Testis (tissue), 3 donors: ENCODE data around the gene NSMF. TPM values are rescaled to one million over a fixed set of nuclear protein-coding genes. Genes with fewer than 3 reads are reported as not detected.
A peak's percentile ranks its signal among the peaks of the same experiment; 100 is the strongest.

Source experiments
- DNase-seq: peaks from one replicate; pipeline ENCODE4 v3.0.0-alpha.2; 2019
- H3K27ac ChIP-seq, 2 donors: fragments of 200-600 bp; sonication (generic); one replicate each; pipeline ENCODE4 v1.5.1; 2019
- H3K27me3 ChIP-seq: fragments of 200-600 bp; sonication (generic); one replicate; pipeline ENCODE4 v1.5.1; 2019
- H3K36me3 ChIP-seq: fragments of 200-600 bp; sonication (generic); one replicate; pipeline ENCODE4 v1.5.1; 2017; ENCODE audit warnings: low read depth; ENCODE audit errors: missing control alignments
- H3K4me1 ChIP-seq: fragments of 200-600 bp; sonication (generic); one replicate; pipeline ENCODE4 v1.5.1; 2019
- H3K4me3 ChIP-seq, 2 donors: fragments of 200-600 bp; sonication (generic); one replicate each; pipeline ENCODE4 v1.5.1; 2017 to 2019
- H3K9me3 ChIP-seq: fragments of 200-600 bp; sonication (generic); one replicate; pipeline ENCODE4 v1.5.1; 2017
- POLR2A ChIP-seq: fragments of 450-650 bp; IDR thresholded peaks from one replicate; pipeline ENCODE4 v1.6.1; 2017; ENCODE audit warnings: antibody characterized with exemption, mild to moderate bottlenecking, moderate library complexity
- WGBS, 2 donors: methylation state at CpG; one replicate each; pipeline ENCODE4 v1.1.5; 2018; 5-methylcytosine and 5-hydroxymethylcytosine counted together
- intact Hi-C: fragments of 100-400 bp; cut with DNase I; formaldehyde crosslinking; loops from one replicate; pipeline ENCODE4 v1.15.1; 2023; ENCODE audit warnings: low total_unique reads
- polyA plus RNA-seq: library from polyadenylated mRNA; stranded (reverse); fragments of 350-450 nt; fragmentation: Illumina TruSeq; extraction: RNeasy Lipid Tissue Mini Kit (QIAGEN cat#74804); gene quantifications from one replicate; pipeline ENCODE4 v1.2.3, GENCODE V29; 2014; ENCODE audit warnings: low read depth, low replicate concordance; ENCODE audit not compliant: insufficient read depth
- total RNA-seq, 2 donors: library from RNA; depleted of rRNA; stranded (reverse); fragments of >200 nt; gene quantifications; one replicate each; pipeline ENCODE4 v1.2.3, GENCODE V29; 2016
- TF ChIP-seq, protein P1 (sequence below), 3 experiments: fragments of 450-650 bp in 2 of 3; fragments of 200-600 bp in 1 of 3; sonication (generic) in 1 of 3; IDR thresholded peaks; one replicate each; pipeline ENCODE4 v1.5.1; 2016 to 2019; ENCODE audit warnings: antibody characterized with exemption in 3 of 3, mild to moderate bottlenecking in 2 of 3, moderate library complexity in 1 of 3

The NSMF gene
- total and polyA plus RNA-seq, 3 donors from 2014 or later: 42.5 to 105 (median 81.7) TPM

DNA sequence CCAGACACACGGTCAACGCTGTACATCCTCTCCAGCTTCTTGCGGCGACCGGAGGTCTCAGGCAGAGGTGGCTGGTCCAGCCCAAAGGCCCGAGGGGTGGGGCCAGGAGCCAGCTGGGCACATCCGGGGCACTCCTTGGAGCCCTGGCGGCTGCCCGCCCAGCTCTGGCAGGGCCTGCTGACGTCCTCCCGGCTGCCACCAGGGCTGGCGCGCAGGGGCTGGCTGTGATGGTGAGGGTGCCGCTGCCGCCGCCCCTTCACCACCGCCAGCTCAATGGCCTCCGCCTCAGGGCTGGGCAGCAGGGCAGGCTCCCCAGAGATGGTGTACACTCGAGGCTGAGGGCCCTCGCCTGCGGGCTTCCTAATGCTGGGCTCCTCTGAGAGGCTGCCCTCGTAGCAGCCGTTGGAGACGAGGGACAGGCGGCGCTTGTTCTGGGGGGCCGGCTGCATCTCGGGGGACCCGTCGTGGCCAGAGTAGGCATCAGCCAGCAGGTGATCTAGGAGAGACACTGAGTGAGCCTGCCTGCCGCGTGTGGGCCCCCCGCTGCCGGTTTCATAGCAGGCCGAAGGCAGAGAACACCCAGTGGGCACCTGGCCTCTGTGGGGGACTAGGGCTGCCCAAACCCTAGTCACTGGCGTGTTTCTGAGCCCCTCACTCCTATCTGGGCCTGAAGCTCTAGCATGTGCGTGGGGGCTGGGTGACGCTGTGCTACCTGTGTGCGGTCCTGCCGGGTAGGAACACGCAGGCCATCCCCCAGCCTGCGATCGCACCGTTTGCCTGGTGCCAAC lies 1.5 kb downstream of the NSMF start:
- Histone ChIP-seq H3K4me1 (peaks cover 55% of the 10 kb centered on the region), H3K9me3 (no peaks in the 10 kb centered on the region), H3K27ac (peak overlapping the region; percentile 85 to 92), H3K36me3 (no peaks in the 10 kb centered on the region), H3K27me3 (no peaks in the 10 kb centered on the region), H3K4me3 (peak overlapping the region in 1 of 2 donors; percentile 71)
- intact Hi-C loops: no loop called here
- DNase-seq: no peak
- TF ChIP-seq POLR2A: no peak
- TF ChIP-seq, protein P1, sequence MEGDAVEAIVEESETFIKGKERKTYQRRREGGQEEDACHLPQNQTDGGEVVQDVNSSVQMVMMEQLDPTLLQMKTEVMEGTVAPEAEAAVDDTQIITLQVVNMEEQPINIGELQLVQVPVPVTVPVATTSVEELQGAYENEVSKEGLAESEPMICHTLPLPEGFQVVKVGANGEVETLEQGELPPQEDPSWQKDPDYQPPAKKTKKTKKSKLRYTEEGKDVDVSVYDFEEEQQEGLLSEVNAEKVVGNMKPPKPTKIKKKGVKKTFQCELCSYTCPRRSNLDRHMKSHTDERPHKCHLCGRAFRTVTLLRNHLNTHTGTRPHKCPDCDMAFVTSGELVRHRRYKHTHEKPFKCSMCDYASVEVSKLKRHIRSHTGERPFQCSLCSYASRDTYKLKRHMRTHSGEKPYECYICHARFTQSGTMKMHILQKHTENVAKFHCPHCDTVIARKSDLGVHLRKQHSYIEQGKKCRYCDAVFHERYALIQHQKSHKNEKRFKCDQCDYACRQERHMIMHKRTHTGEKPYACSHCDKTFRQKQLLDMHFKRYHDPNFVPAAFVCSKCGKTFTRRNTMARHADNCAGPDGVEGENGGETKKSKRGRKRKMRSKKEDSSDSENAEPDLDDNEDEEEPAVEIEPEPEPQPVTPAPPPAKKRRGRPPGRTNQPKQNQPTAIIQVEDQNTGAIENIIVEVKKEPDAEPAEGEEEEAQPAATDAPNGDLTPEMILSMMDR (IDR thresholded peaks at IDR 0.05): no peak
- 77 to 84% methylated on average over 6 to 40 of the region's 44 CpGs for WGBS, 2 donors

DNA sequence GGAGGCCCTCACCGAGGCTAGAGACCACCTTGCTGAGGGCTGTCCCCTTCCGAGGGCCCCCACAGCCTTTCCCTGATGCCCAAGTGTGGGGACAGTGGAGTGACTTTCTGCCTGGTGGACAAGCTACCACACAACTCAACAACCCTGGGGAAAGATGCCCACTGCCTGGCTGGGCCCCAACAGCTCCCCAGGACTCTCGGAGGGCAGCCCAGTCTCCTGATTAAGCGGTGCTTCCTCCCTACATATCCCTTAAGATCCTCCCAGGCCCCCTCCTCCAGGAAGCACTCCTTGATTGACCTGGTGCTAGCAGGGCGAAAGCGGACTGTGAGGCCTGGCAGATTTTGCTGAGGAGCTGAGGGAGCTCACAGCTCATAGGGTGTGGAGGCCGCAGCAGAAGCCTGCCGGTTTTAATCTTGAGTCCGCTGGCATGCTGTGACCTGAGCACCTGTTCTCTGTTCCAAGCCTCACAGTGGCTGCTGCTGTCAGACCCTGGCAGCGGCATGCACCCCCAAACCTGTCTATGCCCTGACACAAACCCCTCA lies 2.2 kb downstream of the NSMF start:
- no peaks in the 10 kb centered on the region for H3K36me3 ChIP-seq
- intact Hi-C loops: no loop called here
- H3K27me3 ChIP-seq: no peaks in the 10 kb centered on the region
- no peak for DNase-seq
- TF ChIP-seq POLR2A: no peak
- TF ChIP-seq, protein P1 (IDR thresholded peaks at IDR 0.05): no peak
- H3K4me3 ChIP-seq: no peak overlapping the region
- H3K27ac ChIP-seq: peak overlapping the region; percentile 85 to 92
- 72 to 78% methylated on average over 9 to 10 of the region's 10 CpGs for WGBS, 2 donors
- H3K9me3 ChIP-seq: no peaks in the 10 kb centered on the region
- H3K4me1 ChIP-seq: peaks cover 55% of the 10 kb centered on the region

DNA sequence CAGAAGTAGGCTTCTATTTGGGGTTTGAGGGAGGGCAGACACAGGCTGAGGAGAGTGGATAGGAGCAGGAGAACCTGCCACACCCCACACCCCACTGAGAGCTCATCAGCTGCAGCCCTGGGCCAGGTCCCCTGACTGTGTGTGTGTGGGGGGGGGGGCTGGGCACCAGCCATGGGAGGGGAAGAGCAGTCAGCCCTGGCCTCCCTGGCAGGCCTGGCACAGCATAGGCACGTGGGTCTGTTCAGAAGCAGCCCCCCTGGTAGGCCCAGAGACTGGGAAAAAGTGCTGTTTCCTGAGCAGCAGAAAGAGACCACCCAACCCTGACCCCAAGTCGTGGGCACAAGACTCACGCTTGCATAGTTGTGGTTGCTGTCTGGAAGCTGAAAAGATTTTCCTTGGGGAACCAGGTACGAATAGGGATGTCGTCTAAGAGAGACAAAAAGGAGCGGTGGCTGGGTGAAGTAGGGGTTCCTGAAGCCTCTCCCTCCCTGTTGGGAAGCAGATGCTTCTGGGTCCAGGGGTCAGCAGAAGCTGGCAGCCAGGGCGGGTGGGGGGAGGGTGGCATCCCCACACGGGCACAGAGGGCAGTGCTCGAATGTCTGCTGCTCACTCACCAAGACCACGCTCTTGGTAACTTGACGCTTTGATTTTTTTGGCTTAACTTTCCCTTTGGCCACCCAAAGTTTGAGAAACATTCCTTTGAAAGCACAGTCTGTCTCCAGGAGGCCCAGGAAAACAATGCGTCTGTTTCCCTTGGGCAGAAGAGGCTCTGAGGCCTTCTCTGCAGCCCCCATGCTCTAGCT lies 2.9 kb downstream of the NSMF start:
- Histone ChIP-seq H3K4me1 (peaks cover 55% of the 10 kb centered on the region), H3K9me3 (no peaks in the 10 kb centered on the region), H3K27ac (peak overlapping the region; percentile 85 to 92), H3K36me3 (no peaks in the 10 kb centered on the region), H3K4me3 (no peak overlapping the region), H3K27me3 (no peaks in the 10 kb centered on the region)
- 54 to 64% methylated on average over 10 to 12 of the region's 12 CpGs for WGBS, 2 donors
- TF ChIP-seq POLR2A: no peak
- TF ChIP-seq, protein P1 (IDR thresholded peaks at IDR 0.05): no peak
- intact Hi-C loops: no loop called here
- no peak for DNase-seq

DNA sequence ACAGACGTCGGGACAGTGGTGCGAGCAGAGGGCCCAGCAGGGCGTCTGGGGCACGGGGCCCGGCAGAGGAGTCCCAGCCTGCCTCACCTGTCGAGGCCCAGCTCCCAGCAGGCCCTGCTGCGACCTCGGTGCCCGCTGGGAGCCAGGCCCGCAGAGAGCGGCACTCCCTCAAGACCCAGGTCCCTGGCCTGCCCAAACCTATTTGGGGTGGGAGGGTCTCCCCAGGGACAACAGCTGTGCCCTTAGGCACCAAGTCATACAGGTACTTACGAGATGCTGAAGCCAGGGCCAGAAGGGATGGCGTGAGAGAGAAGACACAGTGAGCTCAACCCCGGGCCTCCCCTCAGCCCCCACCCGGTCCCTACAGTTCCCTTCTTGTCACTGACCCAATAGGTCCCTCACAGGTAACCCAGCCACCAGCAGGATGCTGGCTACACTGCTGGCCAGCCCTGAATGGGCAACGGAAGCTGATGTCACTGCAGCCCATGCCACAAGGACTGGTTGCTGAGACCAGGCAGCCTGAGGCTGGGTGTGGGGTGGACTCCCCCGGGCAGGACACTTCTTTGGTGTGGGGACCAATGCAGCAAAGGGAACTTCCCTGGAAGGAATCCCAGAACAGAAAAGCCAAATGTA lies 3.7 kb downstream of the NSMF start:
- Histone ChIP-seq H3K27ac (peak overlapping the region; percentile 77 to 92), H3K4me1 (peaks cover 55% of the 10 kb centered on the region), H3K4me3 (no peak overlapping the region), H3K36me3 (no peaks in the 10 kb centered on the region), H3K9me3 (no peaks in the 10 kb centered on the region), H3K27me3 (no peaks in the 10 kb centered on the region)
- 81 to 88% methylated on average over 8 to 18 of the region's 18 CpGs for whole genome bisulfite sequencing, 2 donors
- TF ChIP-seq POLR2A: no peak
- TF ChIP-seq, protein P1 (IDR thresholded peaks at IDR 0.05): no peak
- no peak for DNase-seq
- intact Hi-C loops: no loop called here
